ENCODE results near the gene CSMD2.

The CSMD2 gene

GRCh38 chr1:33743221-33743998 is 421.6 kb downstream of the CSMD2 start:
- no peak for DNase-seq (ENCODE audit: low read depth)

- DNase-seq (ENCODE audit: low read depth) = no peak
Measured at GRCh38 chr1:33742663-33743062, 422.4 kb downstream of the CSMD2 start.

- DNase-seq (ENCODE audit: low read depth) = no peak
Measured at GRCh38 chr1:33741749-33742148, 423.3 kb downstream of the CSMD2 start.

- no peak for DNase-seq (ENCODE audit: low read depth)
Measured at GRCh38 chr1:33740040-33740744, 424.8 kb downstream of the CSMD2 start.

- no peak for DNase-seq (ENCODE audit: low read depth)
Measured at GRCh38 chr1:33738976-33739375, 426.1 kb downstream of the CSMD2 start.

GRCh38 chr1:33738536-33738935 is 426.5 kb downstream of the CSMD2 start:
- no peak for DNase-seq (ENCODE audit: low read depth)

- no peak for DNase-seq (ENCODE audit: low read depth)
Measured at GRCh38 chr1:33736496-33736895, 428.5 kb downstream of the CSMD2 start.

GRCh38 chr1:33735624-33736023 is 429.4 kb downstream of the CSMD2 start:
- no peak for DNase-seq (ENCODE audit: low read depth)

- DNase-seq (ENCODE audit: low read depth) = no peak
Measured at GRCh38 chr1:33727310-33727709, 437.7 kb downstream of the CSMD2 start.

- DNase-seq (ENCODE audit: low read depth) = no peak
Measured at GRCh38 chr1:33726274-33726804, 438.7 kb downstream of the CSMD2 start.

GRCh38 chr1:33725556-33726160 is 439.4 kb downstream of the CSMD2 start:
- no peak for DNase-seq (ENCODE audit: low read depth)

- DNase-seq (ENCODE audit: low read depth) = no peak
Measured at GRCh38 chr1:33725037-33725436, 440.0 kb downstream of the CSMD2 start.

- DNase-seq (ENCODE audit: low read depth) = no peak
Measured at GRCh38 chr1:33724348-33724747, 440.7 kb downstream of the CSMD2 start.

- no peak for DNase-seq (ENCODE audit: low read depth)
Measured at GRCh38 chr1:33723251-33723650, 441.8 kb downstream of the CSMD2 start.

- no peak for DNase-seq (ENCODE audit: low read depth)
Measured at GRCh38 chr1:33721301-33721815, 443.7 kb downstream of the CSMD2 start.

- DNase-seq (ENCODE audit: low read depth) = no peak
Measured at GRCh38 chr1:33719771-33720670, 445.0 kb downstream of the CSMD2 start.

GRCh38 chr1:33719326-33719725 is 445.7 kb downstream of the CSMD2 start:
- DNase-seq (ENCODE audit: low read depth) = no peak

GRCh38 chr1:33718186-33718585 is 446.8 kb downstream of the CSMD2 start:
- no peak for DNase-seq (ENCODE audit: low read depth)

GRCh38 chr1:33716976-33717688 is 447.9 kb downstream of the CSMD2 start:
- no peak for DNase-seq (ENCODE audit: low read depth)

GRCh38 chr1:33715195-33715811 is 449.7 kb downstream of the CSMD2 start:
- no peak for DNase-seq (ENCODE audit: low read depth)
